ENCODE measurements around the gene RHOF.

DNA sequence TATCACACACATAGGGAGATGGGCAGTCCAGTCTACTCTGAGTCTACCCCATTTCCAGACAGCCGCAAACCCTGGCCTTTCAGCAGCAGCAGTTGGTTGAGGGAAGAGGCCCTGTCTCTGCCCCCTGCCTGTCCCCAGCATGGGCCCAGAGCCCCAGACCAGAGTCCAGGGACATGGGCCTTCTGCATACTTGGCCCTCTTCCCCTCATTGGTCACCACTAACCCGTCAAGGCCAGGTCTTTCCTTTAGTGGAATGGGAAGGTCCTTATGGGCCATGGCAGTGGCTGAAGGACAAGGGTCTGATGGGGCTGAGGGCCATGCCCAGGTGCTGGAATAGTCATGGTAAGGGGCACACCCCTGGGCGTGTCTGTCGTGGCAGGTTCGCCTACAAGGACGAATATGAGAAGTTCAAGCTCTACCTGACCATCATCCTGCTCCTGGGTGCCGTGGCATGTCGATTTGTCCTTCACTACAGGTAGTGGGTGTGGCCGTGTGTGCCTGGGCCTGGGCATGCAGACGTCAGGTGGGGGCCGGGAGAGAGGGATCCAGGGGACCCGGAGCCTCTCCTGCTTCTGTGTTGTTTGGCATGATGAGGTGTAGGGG is 41.6 kb downstream of the RHOF start:
- TF ChIP-seq, protein P1, sequence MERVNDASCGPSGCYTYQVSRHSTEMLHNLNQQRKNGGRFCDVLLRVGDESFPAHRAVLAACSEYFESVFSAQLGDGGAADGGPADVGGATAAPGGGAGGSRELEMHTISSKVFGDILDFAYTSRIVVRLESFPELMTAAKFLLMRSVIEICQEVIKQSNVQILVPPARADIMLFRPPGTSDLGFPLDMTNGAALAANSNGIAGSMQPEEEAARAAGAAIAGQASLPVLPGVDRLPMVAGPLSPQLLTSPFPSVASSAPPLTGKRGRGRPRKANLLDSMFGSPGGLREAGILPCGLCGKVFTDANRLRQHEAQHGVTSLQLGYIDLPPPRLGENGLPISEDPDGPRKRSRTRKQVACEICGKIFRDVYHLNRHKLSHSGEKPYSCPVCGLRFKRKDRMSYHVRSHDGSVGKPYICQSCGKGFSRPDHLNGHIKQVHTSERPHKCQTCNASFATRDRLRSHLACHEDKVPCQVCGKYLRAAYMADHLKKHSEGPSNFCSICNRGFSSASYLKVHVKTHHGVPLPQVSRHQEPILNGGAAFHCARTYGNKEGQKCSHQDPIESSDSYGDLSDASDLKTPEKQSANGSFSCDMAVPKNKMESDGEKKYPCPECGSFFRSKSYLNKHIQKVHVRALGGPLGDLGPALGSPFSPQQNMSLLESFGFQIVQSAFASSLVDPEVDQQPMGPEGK (CRISPR knock-in tag; IDR thresholded peaks at IDR 0.05; ENCODE audit: borderline replicate concordance) = no peak
- TF ChIP-seq ESRRG (CRISPR knock-in tag; IDR thresholded peaks at IDR 0.05) (no peak), ZNF565 (CRISPR knock-in tag; conservative IDR thresholded peaks at IDR 0.05; ENCODE audit: low read depth) (no peak), GLIS3 (CRISPR knock-in tag; IDR thresholded peaks at IDR 0.05) (no peak), ZFP3 (CRISPR knock-in tag; IDR thresholded peaks at IDR 0.05) (no peak), CSDC2 (CRISPR knock-in tag; IDR thresholded peaks at IDR 0.05) (no peak), RARB (CRISPR knock-in tag; IDR thresholded peaks at IDR 0.05) (no peak), ARNTL (CRISPR knock-in tag; IDR thresholded peaks at IDR 0.05; ENCODE audit: borderline replicate concordance, low read depth) (no peak), ZFP30 (CRISPR knock-in tag; IDR thresholded peaks at IDR 0.05) (no peak), ZNF8 (CRISPR knock-in tag; IDR thresholded peaks at IDR 0.05) (no peak), PPARA (CRISPR knock-in tag; IDR thresholded peaks at IDR 0.05; ENCODE audit: borderline replicate concordance) (no peak), SNAI2 (CRISPR knock-in tag; IDR thresholded peaks at IDR 0.05) (no peak)
- TF ChIP-seq, protein P2, sequence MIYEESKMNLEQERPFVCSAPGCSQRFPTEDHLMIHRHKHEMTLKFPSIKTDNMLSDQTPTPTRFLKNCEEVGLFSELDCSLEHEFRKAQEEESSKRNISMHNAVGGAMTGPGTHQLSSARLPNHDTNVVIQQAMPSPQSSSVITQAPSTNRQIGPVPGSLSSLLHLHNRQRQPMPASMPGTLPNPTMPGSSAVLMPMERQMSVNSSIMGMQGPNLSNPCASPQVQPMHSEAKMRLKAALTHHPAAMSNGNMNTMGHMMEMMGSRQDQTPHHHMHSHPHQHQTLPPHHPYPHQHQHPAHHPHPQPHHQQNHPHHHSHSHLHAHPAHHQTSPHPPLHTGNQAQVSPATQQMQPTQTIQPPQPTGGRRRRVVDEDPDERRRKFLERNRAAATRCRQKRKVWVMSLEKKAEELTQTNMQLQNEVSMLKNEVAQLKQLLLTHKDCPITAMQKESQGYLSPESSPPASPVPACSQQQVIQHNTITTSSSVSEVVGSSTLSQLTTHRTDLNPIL (CRISPR knock-in tag; IDR thresholded peaks at IDR 0.05; ENCODE audit: low read depth) = no peak
- TF ChIP-seq, protein P3, sequence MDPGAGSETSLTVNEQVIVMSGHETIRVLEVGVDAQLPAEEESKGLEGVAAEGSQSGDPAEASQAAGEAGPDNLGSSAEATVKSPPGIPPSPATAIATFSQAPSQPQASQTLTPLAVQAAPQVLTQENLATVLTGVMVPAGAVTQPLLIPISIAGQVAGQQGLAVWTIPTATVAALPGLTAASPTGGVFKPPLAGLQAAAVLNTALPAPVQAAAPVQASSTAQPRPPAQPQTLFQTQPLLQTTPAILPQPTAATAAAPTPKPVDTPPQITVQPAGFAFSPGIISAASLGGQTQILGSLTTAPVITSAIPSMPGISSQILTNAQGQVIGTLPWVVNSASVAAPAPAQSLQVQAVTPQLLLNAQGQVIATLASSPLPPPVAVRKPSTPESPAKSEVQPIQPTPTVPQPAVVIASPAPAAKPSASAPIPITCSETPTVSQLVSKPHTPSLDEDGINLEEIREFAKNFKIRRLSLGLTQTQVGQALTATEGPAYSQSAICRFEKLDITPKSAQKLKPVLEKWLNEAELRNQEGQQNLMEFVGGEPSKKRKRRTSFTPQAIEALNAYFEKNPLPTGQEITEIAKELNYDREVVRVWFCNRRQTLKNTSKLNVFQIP (CRISPR knock-in tag; IDR thresholded peaks at IDR 0.05; ENCODE audit: borderline replicate concordance, low read depth) = no peak

Measured in SK-N-SH treated with all-trans-retinoic acid at 6 μM for 48 hours (cell line).